GM19467 (cell line): ENCODE results near the gene TASOR2.

Experiments
- ATAC-seq: cut with Tn5 transposase; IDR thresholded peaks from one replicate; pipeline ENCODE4 v1.9.1; 2021; ENCODE audit warnings: mild to moderate bottlenecking, moderate library complexity; ENCODE audit not compliant: unreplicated experiment

TASOR2 gene

GRCh38 chr10:5679606-5680005, 5.0 kb upstream of the TASOR2 start:
- no peak for ATAC-seq

DNA sequence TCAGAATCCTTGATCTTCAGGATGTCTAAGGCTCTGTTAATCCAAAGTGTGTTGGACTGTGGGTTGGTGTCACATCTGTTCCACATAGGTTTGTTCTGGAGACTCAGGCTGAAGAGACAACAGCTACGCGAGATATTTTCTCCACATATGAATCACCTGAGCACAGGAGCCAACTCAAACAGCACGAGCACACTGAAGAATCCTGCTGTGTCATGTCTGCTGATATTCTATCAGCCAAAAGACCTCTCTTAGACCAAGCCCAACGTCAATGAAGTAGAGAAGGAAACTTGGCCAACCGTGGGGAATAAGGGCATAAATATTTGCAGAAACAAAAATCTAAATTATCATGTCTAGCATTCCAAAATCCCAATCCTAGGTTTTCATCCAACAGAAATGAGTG, 2.7 kb upstream of the TASOR2 start:
- no peak for ATAC-seq

- ATAC-seq, result no peak
Measured at GRCh38 chr10:5683065-5683464, 1.6 kb upstream of the TASOR2 start.

GRCh38 chr10:5684971-5685763, 529 bp downstream of the TASOR2 start:
- ATAC-seq, result peak; percentile 37

- ATAC-seq, result no peak
Measured at GRCh38 chr10:5685764-5686240, 1.2 kb downstream of the TASOR2 start.

DNA sequence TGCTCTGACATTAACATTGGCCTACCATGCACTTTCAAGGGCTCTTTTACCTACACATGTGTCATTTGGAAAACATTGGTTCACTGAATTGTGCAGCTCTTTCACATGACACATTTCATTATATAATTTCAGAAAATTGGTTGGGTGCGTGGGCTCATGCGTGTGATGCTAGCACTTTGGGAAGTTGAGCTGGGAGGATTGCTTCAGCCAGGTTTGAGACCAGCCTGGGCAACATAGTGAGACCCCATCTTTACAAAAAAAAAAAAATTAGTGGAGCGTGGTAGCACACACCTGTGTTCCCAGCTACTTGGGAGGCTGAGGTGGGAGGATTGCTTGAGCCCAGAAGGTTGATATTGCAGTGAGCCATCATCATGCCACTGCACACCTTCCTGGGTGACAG, 3.9 kb downstream of the TASOR2 start:
- no peak for ATAC-seq

DNA sequence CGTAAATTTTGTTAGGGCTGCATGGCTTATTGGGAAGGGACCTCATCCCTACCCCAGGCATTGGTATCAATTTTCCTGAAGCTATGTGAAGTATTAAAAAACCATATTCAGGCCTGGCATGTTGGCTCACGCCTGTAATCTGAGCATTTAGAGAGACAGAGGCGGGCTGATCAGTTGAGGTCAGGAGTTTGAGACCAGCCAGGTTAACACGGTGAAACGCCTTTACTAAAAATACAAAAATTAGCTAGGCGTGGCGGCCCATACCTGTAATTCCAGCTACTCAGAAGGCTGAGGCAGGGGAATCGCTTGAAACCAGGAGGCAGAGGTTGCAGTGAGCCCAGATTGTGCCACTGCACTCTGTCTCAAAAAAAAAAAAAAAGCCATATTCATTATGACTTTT, 7.1 kb downstream of the TASOR2 start:
- no peak for ATAC-seq

DNA sequence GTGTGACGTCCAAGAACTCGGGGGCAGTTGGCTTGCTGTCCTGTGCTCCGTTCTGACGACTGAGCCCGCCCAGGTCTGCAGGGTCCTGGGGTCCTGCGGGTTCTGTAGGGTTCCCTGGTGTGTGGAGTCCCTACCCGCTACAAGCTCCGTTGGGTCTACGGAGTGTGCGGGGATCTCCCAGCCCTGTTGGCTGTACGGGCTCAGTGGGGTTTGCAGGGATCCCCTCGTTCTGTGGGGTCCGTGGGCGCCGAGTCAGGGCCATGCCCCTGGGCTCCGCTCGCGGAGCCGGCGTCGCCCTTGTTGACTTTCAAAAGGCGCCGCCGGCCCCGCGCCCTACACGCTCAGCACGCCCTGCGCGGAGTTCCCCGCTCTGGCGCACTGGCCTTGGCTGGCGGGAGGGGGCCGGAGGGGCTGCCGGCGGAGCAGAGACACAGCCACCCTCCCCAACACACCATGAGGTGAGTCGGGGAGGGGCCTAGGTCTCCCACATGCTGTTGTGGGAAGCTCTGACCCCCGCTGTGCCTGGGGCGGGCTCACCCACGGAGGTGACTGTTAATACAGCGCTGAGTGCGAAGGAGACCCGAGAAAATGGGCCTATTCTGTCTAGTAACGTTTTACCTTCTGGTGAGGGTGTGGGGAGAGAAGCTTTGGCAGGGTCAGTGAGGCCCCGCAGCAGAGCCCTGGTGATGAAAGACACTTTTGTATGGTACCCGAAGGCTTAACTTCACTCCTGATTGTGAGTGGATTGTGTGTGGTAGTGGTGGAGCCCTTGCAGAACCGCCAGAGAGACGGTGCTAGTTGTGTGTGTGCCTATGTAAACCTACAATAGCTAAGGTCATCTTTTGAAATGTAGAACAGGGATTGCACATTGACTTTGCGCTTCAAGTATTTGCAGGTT, 8.1 kb downstream of the TASOR2 start:
- ATAC-seq, result peak; percentile 70

DNA sequence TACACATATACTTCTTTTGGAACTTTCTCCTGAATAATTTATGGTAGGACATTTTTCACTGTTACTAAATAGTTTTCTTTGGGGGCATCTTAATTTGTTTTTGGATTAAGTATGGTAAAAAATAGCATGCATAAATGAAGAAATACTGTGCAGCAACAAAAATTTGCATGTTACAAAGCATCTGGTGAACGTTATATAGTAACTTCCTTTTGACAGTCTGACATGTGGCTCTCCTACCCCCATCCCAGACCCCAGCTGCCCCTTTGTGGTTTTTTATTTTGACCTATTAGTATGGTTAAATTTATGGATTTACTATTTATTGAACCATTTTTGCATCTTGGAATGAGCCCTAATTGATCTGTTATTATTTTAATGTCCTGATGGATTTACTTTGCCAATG, 9.9 kb downstream of the TASOR2 start:
- no peak for ATAC-seq

DNA sequence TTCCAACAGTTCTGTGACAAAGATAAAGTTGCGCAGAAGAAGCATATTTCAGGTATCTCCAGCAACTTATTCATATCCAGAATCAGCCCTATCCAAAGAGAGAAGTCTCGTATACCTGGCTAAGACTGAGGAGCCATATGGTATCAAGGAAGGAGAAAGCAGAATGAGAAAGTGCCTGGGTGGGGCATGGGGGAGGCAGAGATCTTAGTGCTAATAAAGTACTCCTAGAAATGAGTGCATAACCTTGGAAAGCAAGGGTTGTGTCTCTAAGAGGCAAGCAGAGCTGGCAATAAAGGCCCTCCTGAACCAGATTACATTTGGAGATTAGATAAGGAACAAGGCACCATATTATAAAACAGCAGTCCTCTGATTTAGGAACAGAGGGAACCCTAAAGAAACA, 12.7 kb downstream of the TASOR2 start:
- no peak for ATAC-seq

DNA sequence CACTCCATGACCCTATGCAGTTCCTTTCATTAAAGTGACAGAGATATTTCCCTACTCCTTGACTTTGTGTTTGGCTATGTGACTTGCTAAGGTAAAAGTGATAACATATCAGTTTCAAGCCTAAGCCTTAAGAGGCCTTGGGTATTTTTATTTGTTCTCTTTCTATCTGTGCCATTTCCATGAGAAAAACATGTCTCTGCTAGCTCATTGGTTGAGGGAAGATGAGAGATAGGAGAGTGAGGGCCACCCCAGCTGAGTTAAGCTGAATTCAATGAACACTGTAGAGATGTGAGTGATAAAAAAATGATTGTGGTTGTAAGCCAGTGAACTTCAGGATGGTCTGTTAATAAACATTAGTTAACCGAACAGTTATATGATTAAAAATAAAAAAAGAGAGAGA, 13.4 kb downstream of the TASOR2 start:
- no peak for ATAC-seq

DNA sequence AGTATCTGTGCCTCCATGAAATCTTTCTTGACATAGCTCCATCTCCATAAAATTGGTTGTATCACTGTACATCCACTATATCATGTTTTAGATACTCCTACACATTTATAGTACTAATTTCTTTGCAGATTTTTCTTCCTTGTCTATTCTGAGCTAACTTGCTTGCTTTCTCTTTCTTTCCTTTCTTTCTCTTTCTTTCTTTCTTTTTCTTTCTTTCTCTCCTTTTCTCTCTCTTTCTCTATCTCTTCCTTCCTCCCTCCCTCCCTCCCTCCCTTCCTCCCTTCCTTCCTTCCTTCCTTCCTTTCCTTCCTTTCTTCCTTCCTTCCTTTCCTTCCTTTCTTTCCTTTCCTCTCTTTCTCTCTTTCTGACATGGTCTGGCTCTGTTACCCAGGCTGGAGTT, 23.7 kb downstream of the TASOR2 start:
- no peak for ATAC-seq

GRCh38 chr10:5709865-5710264, 25.2 kb downstream of the TASOR2 start:
- no peak for ATAC-seq

- ATAC-seq, result no peak
Measured at GRCh38 chr10:5710859-5711258, 26.2 kb downstream of the TASOR2 start.

GRCh38 chr10:5711642-5712041, 27.0 kb downstream of the TASOR2 start:
- ATAC-seq, result no peak

GRCh38 chr10:5719546-5719945, 34.9 kb downstream of the TASOR2 start:
- no peak for ATAC-seq

GRCh38 chr10:5720182-5720581, 35.5 kb downstream of the TASOR2 start:
- ATAC-seq, result no peak

- ATAC-seq, result no peak
Measured at GRCh38 chr10:5723692-5724091, 39.1 kb downstream of the TASOR2 start.

DNA sequence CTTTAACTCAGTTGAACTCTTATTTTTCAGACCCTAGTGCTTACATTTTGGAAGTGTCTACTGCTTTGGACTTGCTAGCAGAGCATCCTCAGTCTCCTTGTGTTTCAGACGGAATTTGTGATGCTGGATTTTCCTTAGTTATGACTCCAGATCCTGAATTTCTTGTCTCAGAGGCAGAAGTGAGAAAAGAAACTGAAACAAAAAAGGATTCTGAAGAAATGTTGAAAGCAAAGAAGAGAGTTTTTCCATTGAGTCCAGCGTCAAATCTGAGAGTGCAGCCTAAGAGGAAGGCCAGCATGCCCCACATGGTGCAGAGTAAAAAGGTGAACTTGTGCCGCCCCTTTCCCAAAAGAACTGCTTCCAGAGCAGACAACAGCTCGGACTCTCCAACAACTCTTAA, 46.1 kb downstream of the TASOR2 start:
- no peak for ATAC-seq

- no peak for ATAC-seq
Measured at GRCh38 chr10:5731559-5731958, 46.9 kb downstream of the TASOR2 start.

- ATAC-seq, result no peak
Measured at GRCh38 chr10:5732141-5732540, 47.5 kb downstream of the TASOR2 start.
